Measurements from ENCODE around the gene VSX1.

The VSX1 gene

DNA sequence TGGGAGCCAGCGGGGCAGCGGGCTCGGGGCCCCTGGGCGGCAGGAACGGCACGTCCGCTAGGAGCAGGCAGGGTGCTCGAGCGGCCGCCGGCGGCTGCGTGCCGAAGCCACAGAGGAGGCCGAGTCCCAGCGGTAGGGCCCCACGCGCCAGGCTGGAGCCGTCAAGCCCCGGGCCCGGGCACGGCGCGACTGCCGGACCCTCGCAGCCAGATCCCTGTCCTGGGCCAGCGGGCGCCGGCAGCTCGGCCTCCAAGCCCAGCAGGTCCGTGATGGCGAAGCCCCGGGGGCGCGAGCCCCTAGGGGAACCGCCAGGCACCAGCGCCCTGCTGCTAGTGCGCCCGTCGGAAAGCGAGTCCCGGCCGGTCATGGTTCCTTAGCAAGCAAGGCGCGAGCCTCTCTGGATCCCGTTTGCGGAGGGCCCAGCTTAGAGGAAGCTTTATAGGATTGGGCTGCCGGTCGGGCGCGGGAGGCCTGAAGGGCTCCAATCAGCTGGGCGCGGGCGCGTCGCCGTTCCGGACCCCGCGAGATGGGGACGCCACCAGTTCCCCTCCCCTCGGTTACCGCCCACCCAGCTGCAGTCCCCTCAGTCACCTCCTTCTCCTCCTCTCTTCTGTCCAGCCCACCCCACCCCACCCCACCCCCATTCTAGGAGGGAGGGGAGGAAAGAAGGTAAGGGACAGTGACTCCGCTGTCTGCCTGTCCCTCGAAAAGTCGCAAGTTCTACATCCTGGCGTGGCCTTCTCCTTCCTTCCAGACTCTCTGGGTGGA, at the start of gene VSX1:
Gene VSX1, minus strand, starts transcription at position 412 of the 768 bp plus-strand sequence. Its CDS starts 45 bp downstream, at position 367.
- DNase-seq, result no peak

DNA sequence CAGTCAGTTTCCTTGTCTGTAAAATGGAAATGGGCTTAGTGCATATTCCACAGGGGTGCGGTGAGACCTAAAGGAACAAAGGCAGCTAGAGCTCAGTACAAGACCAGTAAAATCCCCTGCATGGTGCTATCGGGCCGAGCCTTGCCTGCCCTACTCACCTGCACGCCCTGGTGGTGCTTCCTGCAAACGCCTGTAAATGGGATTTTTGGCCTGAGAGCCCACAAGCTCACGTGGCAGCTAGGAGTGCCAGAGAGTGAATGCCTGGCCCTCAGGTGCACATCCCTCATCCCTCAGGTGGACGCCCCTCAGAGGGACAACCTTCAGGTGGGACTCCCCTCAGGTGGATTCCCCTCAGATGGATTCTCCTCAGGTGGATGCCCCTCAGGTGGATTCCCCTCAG, 48.0 kb upstream of the VSX1 start:
- DNase-seq, result no peak

DNA sequence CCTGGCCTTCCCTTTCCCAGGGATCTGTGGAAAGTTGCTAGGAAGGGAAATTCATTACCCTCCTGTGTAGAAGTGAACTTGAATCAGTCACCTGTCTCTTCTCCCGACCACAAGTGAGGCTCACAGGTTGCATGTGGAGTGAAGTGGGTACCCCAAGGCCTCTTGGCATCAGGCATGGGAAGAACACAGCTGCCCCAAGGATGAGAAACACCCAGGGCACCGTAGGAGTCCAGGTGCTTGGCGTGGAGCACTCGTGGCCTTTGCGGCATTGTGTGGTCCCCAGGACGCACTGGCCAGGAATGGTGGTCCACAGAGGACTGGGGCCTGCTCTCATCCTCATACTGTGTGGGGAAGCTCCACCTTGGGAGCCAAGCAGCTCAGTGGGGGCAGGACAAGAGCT, 47.5 kb upstream of the VSX1 start:
- no peak for DNase-seq

DNA sequence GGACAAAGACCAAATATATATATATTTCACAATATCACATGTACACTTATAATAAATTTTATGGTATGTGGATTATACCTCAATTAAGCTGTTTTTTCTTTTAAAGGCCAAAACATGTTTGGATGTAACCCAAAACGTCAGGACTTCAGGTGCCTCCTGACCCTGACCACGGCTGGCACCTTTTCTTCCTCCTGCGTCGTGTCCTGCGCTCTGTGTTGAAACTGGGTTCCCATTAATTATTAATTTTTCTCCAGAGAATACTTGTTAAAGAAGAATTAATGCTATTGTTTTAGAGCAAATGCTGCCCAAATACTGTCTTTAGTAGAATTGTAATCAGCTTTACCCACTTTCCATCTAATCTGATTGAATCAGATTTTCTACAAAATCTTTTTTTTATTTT, 46.7 kb upstream of the VSX1 start:
- no peak for DNase-seq

DNA sequence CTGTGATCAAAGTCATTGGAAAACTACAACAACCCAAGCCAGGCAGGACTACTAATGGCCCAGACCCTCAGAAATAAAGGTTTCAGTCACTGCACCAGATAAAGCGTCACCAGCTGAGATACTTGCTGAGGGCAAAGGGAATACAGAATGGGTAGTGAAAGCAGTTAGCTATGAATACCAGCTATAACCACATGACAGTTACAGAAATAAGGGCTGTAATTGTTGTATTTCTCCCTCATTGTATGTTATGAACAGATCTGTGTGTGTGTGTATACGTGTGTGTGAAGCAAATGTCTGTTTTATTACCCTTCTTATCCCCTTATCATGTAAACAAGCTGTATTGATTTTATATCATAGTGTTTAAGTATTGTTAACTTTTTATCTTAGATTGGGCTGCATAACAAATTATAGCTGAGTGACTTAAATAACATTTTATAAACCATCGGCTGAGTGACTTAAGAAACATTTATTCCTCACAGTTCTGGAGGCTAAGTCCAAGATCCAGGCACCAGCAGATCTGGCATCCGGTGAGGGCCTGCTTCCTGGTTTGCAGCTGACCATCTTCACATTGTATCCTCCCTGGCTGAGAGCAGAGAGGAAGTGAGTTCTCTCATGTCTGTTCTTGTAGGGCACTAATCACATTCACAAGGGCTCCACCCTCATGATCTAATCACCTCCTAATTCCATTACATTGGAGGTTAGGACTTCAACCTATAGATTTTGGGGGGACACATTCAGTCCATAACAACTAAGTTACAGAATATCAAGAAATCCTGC, 46.0 kb upstream of the VSX1 start:
- DNase-seq, result no peak

DNA sequence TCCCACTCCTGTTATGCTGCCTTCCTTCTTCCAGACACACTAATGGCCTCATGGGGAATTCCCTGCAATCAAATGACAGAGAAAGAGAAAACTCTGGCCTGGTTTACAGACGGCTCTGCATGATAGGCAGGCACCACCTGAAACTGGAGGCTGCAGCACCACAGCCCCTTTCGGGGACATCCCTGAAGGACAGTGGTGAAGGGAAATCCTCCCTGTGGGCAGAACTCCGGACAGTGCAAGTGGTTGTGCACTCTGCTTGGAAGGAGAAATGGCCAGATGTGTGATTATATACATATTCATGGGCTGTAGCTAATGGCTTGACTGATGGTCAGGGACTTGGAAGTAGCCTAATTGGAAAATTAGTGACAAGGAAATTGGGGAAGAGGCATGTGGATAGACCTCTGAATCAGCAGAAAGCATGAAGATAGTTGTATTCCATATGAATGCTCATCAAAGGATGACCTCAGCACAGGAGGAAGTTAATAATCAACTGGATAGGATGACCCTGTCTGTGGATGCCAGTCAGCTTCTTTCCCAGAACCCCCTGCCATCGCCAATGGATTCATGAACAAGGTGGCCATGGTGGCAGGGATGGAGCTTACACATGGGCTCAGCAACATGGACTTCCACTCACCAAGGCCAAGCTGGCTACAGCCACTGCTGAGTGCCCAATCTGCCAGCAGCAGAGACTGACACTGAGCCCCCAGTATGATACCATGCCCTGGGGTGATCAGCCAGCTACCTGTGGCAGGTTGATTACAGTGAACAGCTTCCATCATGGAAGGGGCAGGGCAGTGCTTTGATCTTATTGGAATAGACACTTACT, 44.5 kb upstream of the VSX1 start:
- DNase-seq, result no peak

DNA sequence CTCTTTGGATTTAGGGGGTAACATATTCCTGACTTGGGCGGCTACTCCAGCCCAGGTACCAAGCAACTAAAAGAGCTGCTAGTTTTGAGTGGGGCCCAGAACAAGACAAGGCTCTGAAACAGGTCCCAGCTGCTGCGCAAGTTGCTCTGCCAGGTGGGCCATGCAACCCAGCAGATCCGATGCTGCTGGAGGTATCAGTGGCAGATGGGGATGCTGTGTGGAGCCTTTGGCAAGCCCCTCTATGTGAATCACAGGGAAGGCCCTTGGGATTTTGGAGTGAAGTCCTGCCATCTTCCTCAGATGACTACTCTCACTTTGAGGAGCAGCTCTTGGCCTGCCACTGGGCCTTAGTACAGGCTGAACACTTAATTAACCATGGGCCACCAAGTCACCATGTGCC, 43.7 kb upstream of the VSX1 start:
- DNase-seq, result no peak

DNA sequence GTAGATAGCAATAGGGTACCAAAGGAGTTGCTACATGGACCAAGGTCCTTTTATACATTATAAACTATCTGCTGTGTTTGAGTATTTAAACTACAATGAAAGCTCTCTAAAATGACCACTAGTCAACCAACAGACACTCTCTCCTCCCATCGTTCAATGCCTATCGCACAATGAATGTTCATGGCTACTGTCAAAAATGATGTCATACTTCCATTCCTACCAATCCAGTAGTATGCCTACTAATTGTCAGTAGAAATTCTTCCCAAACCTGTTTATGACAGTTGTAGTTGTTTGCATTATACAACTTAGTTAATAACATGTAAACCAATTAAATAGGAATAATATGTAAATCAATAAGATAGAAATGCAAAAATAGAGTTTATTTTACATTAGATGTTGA, 39.0 kb upstream of the VSX1 start:
- no peak for DNase-seq

DNA sequence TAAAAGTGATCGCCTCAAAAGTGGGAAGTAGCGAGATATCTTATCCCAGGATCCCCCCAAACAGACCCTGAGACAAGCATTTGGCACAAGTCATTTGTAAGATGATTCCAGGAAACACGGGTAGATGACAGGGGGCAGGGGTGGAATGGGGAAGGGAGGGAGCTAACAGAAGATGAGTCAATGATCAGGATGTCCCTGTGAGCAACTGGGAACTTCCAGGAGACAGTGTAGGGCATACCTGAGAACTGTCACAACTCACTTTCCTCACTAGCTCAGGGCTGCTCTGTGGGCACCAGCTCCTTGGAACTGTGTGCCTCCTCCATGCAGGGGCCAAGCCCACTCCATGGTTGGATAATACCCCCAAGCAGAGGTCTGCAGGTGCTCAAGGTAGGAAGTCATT, 38.5 kb upstream of the VSX1 start:
- no peak for DNase-seq

DNA sequence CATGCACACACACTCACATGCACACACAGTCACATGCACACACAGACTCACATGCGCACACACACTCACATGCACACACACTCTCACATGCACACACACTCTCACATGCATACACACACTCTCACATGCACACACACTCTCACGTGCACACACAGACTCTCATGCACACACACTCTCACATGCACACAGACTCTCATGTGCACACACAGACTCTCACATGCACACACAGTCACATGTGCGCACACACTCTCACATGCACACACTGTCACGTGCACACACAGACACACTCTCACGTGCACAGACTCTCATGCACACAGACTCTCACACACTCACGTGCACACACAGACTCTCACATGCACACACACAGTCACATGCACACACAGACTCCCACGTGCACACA, 36.6 kb upstream of the VSX1 start:
- DNase-seq, result no peak

DNA sequence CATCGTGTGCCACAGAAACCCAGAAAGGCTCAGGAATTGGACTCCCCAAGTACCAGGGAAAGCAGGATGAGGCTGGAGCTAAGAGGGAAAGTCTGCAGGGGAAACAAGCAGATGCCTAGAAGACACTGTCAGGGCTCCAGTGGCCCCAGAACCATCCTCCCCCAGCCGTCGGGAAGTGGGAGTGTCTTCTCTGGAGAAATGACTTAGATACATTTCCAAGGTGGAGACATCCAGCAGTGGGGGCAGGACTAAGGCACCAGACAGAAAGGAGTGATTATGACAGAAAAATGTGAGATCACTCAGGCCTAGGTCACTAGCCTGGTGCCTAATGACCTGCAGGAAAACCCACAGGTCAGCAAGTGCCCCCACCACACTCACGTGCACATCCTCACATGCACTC, 36.0 kb upstream of the VSX1 start:
- no peak for DNase-seq

DNA sequence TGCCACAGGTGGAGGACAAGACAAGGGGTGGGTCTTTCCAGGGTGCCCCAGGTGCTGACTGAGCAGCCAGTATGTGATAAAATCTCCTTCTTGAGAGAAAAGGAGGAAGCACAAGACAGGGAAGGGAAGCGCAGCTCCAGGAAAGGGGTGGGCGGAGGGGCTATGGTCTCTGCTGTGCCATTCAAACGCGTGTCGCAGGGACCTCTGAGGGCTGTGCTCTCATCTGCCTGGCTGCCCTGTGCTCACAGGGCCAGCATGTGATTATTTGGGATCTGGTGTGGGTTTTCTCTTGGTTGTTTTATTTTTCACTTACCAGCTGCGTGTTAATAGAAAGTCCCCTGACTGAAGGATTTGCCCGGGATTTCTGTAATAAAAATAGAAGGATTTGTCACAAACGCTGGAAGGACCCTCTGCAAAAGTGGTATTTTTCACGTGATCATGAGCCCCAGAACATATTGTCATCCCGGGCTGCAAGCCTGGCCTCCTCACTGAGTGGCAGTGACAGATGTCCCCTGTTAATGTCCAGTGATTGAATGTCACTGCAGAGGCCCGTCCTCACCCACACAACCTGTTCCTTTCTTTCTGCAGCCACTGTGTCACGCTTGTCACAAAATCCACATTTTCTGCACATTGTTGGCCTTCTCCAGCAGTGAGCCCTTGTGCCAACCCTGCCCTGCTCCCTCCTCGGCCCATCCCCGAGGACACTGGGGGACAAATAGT, 35.0 kb upstream of the VSX1 start:
- no peak for DNase-seq

DNA sequence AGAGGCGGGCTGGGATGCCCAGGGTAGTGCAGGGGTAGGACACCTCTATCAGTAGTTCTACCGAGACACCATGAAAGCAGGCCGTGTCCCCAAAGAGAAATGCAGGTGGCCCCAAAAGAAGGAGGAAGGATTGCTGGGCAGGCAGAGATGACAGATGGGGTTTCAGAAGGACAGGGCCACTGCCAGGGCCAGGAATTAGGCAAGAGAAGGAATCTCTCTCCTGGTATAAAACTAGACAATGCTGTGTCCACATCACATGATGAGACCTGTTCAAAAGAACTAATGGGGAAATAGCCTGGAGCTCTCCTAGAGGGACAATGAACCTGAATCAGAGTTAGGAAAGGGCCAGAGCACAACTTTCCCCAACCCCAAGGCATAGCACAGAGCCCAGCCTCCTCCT, 21.6 kb upstream of the VSX1 start:
- no peak for DNase-seq

DNA sequence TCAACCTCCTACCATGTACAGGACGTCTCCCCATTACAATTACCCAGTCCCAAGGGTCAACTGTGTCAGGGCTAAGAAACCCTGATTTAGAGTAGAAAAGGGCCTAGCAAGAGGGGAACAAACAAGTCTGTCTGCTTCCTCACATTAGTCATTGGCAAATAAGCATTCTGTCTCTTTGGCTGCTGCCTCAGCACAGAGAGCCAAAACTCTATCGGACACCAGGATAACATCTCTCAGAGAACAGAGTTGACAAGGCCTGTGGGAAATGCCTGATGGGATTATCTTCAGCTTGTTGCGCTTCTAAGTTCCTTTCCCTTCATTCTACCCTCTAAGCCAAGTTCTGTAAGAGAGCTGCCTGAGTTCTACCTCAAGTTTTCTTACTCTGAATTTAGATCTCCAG, 19.0 kb upstream of the VSX1 start:
- no peak for DNase-seq

DNA sequence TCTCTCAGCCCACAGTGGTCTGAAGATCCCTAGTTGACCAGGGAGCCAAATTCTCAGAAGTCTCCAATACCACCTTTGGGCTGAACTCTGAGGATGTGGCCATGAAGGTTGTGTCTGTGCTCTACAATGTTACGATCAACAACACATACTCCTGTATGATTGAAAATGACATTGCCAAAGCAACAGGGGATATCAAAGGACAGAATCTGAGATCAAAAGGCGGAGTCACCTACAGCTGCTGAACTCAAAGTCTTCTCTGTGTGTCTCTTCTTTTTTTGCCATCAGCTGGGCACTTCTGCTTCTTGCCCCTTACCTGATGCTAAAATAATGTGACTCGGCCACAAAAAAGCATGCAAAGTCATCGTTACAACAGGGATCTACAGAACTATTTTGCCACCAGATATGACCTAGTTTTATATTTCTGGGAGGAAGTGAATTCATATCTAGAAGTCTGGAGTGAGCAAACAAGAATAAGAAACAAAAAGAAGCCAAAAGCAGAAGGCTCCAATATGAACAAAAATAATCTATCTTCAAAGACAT, 17.7 kb upstream of the VSX1 start:
- no peak for DNase-seq

DNA sequence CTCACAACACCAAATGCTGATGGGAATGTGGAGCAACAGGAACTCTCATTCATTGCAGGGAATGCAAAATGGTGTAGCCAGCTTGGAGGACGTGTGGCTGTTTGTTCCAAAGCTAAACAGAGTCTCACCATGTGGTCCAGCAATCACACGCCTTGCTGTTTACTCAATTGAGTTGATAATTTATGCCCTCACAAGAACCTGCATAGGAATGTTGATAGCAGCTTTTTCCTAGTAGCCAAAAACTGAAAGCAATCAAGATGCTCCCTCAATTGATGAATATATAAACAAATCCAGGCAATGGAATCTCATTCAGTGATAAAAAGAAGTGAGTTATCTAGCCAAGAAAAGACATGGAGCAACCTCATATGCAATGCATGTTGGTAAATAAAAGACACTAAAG, 15.6 kb upstream of the VSX1 start:
- no peak for DNase-seq

DNA sequence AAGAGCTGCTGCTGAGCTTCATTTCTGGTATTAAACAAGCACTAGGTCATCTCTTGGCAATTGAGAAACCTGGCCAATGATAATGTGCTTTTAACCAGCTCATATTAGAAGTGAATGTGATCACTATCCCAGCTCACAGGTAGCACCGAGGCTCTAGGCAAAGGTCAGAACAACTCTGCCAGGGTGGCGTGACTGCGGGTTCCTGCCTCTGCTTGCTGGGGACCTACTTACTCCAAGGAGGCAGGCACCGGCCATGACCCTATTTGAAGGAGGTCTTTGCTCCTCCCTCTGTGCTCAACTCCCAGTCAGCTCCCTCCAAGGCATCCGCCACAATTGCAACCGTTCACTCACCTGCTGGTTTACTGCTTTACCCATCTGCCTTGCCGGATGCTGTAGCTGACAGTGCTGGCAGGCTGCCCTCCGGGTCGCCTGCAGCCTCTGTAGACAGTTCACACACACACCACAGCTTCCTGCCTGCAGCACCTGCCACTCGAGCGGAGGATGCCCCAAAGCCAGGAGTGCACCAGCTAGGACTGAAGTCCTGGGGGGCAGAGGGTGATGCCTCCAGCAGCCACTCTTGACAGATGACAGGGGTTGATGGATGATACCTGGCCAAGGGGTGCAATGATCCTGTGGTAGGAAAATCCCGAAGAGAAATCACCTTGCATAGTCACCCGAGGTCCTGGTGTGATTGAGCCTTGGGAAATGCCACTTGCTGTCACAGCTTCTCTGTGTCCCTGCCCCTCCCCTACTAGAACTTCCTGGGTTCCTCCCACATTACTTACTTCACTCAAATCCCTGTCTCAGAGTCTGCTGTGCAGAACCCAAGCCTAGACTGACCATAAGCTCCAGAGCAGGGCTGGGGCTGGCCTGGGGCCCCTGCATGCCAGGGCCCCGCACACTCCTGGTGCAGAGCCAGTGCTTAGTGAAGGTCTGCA, 8.8 kb upstream of the VSX1 start:
- DNase-seq, result no peak

DNA sequence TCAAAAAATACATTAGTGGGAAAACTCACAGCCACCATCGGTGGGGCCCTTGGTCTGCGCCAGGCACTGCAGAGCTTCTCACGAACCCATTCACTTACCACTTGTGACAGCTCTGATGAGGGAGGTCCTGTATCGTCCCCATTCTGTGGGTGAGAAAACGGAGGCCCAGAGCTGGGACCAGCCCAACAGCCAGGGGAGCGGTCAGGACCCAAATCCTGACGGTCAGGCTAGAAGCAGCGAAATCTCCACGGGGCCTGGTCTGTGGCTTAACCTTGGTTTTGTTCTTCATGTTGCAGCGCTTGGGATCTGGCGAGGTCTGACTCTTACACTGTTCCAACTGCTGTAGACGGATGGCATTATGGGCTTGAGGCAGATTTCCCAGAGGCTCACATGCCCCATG, 7.7 kb upstream of the VSX1 start:
- no peak for DNase-seq

DNA sequence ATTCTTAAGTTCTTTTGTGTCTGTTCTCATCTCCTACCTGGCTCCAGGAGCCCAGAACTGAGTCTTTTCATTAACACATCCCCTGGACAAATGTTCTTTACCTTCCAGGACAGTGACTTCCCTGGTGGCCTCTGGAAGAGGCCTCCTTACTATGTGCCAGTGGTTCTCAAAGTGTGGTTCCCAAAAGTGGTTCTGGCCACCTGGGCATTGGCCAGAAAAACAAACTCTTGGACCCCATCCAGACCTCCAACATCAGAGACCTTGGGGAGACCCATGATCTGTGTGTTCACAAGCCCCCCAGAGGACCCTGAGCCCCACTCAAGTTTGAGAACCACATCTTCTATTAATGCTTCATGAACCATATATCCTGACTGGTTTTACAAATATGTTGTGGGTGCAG, 7.2 kb upstream of the VSX1 start:
- DNase-seq, result no peak

DNA sequence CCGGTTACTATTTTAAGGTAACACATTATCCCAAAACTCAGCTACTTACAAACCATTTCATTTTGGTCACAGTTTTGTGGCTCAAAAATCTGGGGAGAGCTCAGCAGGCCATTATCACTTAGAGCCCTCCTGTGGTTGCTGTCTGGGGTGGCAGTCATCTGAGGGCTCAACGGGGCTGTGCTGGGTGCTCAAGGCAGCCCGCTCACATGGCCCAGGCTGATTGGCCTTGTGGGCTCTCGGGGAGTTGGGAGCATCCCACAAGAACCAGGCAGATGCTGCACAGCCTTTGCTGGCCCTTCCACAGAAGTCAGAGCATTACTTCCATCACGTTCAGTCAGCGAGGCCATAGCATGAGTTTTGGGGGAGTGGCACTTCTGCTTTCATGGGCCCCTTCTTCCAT, 6.3 kb upstream of the VSX1 start:
- DNase-seq, result no peak

DNA sequence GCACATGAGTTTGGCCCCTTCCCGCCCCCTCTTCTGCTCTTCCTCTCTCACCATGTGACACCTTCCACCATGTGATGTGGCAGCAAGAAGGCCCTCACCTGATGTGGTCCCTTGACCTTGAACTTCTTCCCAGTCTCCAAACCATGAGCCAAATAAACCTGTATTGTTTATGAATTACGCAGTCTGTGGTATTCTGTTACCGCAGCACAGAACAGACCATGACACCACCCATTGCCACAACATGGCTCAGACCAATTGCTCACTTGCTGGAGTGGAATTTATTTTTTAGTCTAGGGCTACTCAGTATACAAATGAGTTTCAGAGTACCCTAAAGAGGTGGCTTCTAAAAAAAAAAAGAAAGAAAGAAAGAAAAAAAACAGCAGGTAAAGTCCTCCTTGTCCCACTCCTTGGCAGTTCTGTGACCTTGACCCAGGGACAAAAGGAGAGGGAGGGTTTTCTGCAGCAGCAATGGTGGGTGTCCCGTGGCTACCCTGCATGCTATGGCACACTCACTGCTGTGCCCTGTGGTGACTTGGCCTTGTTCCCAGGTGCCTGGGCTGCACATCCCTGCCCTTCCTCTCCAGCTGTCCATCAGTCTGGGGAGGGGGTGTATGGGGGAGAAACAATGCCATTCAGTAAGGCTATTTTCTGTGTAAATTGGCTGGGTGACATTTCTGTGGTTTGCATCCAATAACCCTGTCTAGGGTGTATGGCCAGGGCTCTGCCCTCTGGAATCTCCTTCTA, 5.4 kb upstream of the VSX1 start:
- DNase-seq, result no peak
